Muscle of leg (tissue), 11 donors: Measurements from ENCODE around the gene TRMU. TPM values are rescaled to one million over a fixed set of nuclear protein-coding genes. Genes with fewer than 3 reads are reported as not detected.
A peak's percentile ranks its signal among the peaks of the same experiment; 100 is the strongest.

ENCODE experiments used
- DNase-seq: peaks from one replicate; pipeline ENCODE4 v3.0.0; 2013
- H3K27ac ChIP-seq: one replicate; pipeline ENCODE4 v1.5.1; 2013; ENCODE audit warnings: mild to moderate bottlenecking, low read length, control low read depth
- H3K27me3 ChIP-seq: one replicate; pipeline ENCODE4 v1.6.1; 2013; ENCODE audit warnings: low read length; ENCODE audit not compliant: control insufficient read depth, insufficient read depth
- H3K36me3 ChIP-seq: one replicate; pipeline ENCODE4 v1.6.1; 2013; ENCODE audit warnings: low read length; ENCODE audit not compliant: control insufficient read depth, insufficient read depth
- H3K4me1 ChIP-seq: one replicate; pipeline ENCODE4 v1.6.1; 2013; ENCODE audit warnings: low read length; ENCODE audit not compliant: control insufficient read depth, insufficient read depth
- H3K4me3 ChIP-seq: one replicate; pipeline ENCODE4 v1.5.1; 2013; ENCODE audit warnings: low read length, control low read depth
- H3K9me3 ChIP-seq: replicated peaks from 2 replicates; pipeline ENCODE4 v1.6.1; 2013; ENCODE audit warnings: low read depth, low read length; ENCODE audit not compliant: control insufficient read depth
- WGBS: methylation state at CpG from one replicate; pipeline ENCODE4 v1.1.5; 2013; ENCODE audit warnings: missing lambda C conversion rate; ENCODE audit not compliant: insufficient coverage; 5-methylcytosine and 5-hydroxymethylcytosine counted together
- polyA plus RNA-seq, 8 donors: library from polyadenylated mRNA; unstranded; fragments of 120-200 nt; gene quantifications; one replicate each; pipeline versions ENCODE4 v1.2.1 to v1.2.3, GENCODE V29; 2013; ENCODE audit warnings: inconsistent platforms in 1 of 8, low replicate concordance in 1 of 8; ENCODE audit not compliant: insufficient read length in 8 of 8, insufficient read depth in 1 of 8
- total RNA-seq: library from RNA; stranded (reverse); fragments of 120-200 nt; gene quantifications from one replicate; pipeline ENCODE4 v1.2.4, GENCODE V29; 2013

Gene TRMU
- total and polyA plus RNA-seq, 9 donors: 28.2 to 37.7 (median 30.1) TPM

DNA sequence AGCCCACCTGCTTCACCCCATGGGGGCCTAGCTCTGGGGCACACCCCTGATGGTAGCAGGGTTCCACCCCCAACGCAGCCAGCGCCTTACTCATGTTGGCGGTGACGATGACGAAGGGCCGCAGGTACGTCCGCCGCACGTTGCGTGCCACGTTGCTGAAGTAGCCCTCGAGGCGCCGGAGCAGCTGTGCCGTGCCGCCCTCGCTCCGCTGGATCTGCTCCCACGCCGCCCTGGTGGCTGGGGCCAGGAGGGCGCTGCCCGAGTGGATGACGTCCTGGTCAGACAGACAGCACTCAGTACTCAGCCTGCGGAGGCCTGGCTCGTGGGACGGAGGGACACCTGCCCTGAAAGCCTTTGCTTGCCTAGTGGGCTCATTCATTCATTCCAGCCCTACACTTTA is 50.8 kb downstream of the TRMU start:
- DNase-seq: no peak
- 88% methylated on average over 26 of the region's 27 CpGs for WGBS
- no peaks in the 10 kb centered on the region for H3K27me3 ChIP-seq

GRCh38 chr22:46387748-46388147 is 52.2 kb downstream of the TRMU start:
- Histone ChIP-seq H3K27ac (no peak overlapping the region), H3K9me3 (no peaks in the 10 kb centered on the region), H3K4me3 (no peak overlapping the region), H3K27me3 (no peaks in the 10 kb centered on the region), H3K36me3 (no peaks in the 10 kb centered on the region), H3K4me1 (peaks cover 14% of the 10 kb centered on the region)
- WGBS: 96% methylated on average over 10 of the region's 11 CpGs
- DNase-seq: no peak

More for the DNA sequence above, 50.8 kb downstream of the TRMU start:
- Histone ChIP-seq H3K27ac (no peak overlapping the region), H3K4me3 (no peak overlapping the region), H3K4me1 (peaks cover 14% of the 10 kb centered on the region), H3K36me3 (no peaks in the 10 kb centered on the region), H3K9me3 (no peaks in the 10 kb centered on the region)

- WGBS: 92% methylated on average over 6 of the region's 10 CpGs
- DNase-seq: no peak
- H3K36me3 ChIP-seq: no peaks in the 10 kb centered on the region
- no peaks in the 10 kb centered on the region for H3K27me3 ChIP-seq
- no peaks in the 10 kb centered on the region for H3K9me3 ChIP-seq
- H3K4me1 ChIP-seq: peaks cover 14% of the 10 kb centered on the region
- no peak overlapping the region for H3K4me3 ChIP-seq
- no peak overlapping the region for H3K27ac ChIP-seq
Measured at GRCh38 chr22:46388647-46389046, 53.1 kb downstream of the TRMU start.

GRCh38 chr22:46389081-46389480 is 53.6 kb downstream of the TRMU start:
- Histone ChIP-seq H3K36me3 (no peaks in the 10 kb centered on the region), H3K4me1 (peaks cover 14% of the 10 kb centered on the region), H3K27me3 (no peaks in the 10 kb centered on the region), H3K27ac (no peak overlapping the region), H3K4me3 (no peak overlapping the region), H3K9me3 (no peaks in the 10 kb centered on the region)
- WGBS: 93% methylated on average over 27 of the region's 30 CpGs
- DNase-seq: no peak

GRCh38 chr22:46390105-46390651 is 54.7 kb downstream of the TRMU start:
- no peak overlapping the region for H3K4me3 ChIP-seq

DNA sequence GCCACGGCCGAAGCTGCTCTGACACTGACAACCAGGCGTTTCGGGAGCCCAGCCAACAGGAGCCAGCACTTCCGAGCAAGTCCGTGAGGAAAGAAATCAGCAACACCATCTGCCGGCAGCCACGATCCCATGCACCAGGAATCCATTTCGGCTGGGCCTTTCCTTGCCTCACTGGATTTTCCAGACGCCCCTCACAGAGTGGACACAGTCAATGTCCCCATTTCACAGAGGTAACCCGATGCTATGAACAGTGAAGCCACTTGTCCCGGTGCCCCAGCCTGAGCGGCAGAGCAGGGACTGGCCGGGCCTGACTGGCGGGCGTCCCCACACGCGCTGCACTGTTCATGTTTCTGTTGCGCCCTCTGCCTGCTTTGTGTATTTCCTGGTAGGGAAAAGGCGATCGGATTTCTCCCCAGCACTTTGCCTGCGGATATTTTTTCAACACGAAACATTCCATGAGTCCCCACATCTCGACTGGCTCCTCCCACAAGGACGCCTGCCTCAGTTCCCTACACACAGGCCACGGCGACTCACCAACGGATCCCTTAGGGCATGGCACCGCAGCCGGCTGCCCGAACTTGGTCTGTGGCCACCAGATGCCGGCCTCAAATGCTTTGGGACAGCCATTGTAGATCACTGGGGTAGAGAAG is 55.3 kb downstream of the TRMU start:
- peak; percentile 92 for DNase-seq
- Histone ChIP-seq H3K27ac (peak overlapping the region; percentile 39), H3K4me3 (no peak overlapping the region), H3K4me1 (peaks cover 14% of the 10 kb centered on the region), H3K9me3 (no peaks in the 10 kb centered on the region), H3K27me3 (no peaks in the 10 kb centered on the region), H3K36me3 (no peaks in the 10 kb centered on the region)
- WGBS: 35% methylated on average over 25 of the region's 32 CpGs

More at GRCh38 chr22:46390105-46390651, 54.7 kb downstream of the TRMU start:
- no peaks in the 10 kb centered on the region for H3K27me3 ChIP-seq
- H3K9me3 ChIP-seq: no peaks in the 10 kb centered on the region
- no peak for DNase-seq
- H3K4me1 ChIP-seq: peaks cover 14% of the 10 kb centered on the region
- 58% methylated on average over 10 of the region's 20 CpGs for WGBS
- no peak overlapping the region for H3K27ac ChIP-seq
- no peaks in the 10 kb centered on the region for H3K36me3 ChIP-seq

DNA sequence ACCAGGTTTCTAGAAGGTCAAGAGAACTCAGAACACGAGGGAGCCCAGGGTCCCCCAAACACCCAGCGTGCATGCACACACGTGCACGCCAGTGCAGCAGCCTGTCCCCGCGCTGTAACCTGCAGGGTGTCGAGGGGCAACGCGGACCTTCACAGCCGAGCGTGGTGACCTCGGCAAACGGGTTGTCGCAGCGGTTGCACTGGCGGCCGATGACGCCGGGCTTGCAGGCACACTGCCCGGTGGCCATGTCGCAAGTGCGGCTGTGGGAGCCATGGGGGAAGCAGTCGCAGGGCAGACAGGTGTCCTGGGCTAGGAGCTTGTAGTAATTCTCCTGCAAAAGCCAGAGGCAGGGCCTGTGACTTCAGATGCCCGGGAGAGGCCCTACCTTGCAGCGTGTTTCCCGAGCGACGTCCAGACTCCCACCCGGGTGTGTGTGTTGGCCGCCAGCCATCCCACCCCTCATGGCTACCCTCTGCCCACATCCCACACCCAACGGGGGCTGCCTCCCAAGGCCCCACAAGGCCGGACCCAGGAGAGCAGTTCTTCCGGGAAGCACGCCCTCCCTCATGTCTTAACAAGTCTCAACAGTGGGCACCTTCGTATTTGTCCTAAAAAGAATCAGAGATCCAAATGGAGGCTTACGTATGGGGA is 56.1 kb downstream of the TRMU start:
- Histone ChIP-seq H3K36me3 (no peaks in the 10 kb centered on the region), H3K4me3 (no peak overlapping the region), H3K9me3 (no peaks in the 10 kb centered on the region), H3K27me3 (no peaks in the 10 kb centered on the region), H3K4me1 (peaks cover 14% of the 10 kb centered on the region), H3K27ac (no peak overlapping the region)
- no peak for DNase-seq
- 89% methylated on average over 33 of the region's 36 CpGs for WGBS

DNA sequence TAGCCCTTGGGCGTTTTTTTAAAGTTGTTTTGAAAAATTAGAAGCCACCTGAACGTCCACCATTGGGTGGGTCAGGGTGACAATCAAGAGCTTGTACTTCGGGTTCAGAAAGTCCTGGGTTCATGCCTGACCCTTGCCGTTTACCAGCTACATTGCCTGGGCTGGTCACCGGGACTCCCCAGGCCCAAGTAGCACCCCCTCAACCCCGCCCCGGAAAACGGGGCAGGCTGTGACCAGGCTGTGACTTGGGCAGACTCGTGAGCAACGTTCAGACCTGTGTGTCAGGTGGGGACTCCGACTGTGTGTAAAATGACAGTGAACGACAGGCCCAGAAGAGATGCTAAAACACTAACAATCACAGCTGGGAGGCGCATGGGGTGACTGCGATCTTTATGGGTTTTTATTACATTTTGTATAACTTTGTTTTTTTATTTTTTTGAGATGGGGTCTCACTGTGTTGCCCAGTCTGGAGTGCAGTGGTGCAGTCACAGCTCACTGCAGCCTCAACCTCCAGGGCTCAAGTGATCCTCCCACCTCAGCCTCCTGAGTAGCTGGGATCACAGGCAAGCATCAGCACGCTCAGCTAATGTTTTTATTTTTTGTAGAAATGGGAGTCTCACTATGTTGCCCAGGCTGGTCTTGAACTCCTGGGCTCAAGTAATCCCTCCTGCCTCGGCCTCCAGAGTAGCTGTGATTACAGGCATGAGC is 56.8 kb downstream of the TRMU start:
- no peaks in the 10 kb centered on the region for H3K27me3 ChIP-seq
- H3K27ac ChIP-seq: no peak overlapping the region
- peaks cover 14% of the 10 kb centered on the region for H3K4me1 ChIP-seq
- WGBS: 90% methylated on average over 4 of the region's 16 CpGs
- H3K36me3 ChIP-seq: no peaks in the 10 kb centered on the region
- no peaks in the 10 kb centered on the region for H3K9me3 ChIP-seq
- DNase-seq: no peak
- H3K4me3 ChIP-seq: no peak overlapping the region

GRCh38 chr22:46393873-46394272 is 58.4 kb downstream of the TRMU start:
- no peak for DNase-seq
- H3K27ac ChIP-seq: no peak overlapping the region
- H3K4me3 ChIP-seq: no peak overlapping the region
- H3K36me3 ChIP-seq: no peaks in the 10 kb centered on the region
- H3K9me3 ChIP-seq: no peaks in the 10 kb centered on the region
- WGBS: 59% methylated on average over 12 of the region's 14 CpGs
- H3K27me3 ChIP-seq: no peaks in the 10 kb centered on the region
- peaks cover 14% of the 10 kb centered on the region for H3K4me1 ChIP-seq

DNA sequence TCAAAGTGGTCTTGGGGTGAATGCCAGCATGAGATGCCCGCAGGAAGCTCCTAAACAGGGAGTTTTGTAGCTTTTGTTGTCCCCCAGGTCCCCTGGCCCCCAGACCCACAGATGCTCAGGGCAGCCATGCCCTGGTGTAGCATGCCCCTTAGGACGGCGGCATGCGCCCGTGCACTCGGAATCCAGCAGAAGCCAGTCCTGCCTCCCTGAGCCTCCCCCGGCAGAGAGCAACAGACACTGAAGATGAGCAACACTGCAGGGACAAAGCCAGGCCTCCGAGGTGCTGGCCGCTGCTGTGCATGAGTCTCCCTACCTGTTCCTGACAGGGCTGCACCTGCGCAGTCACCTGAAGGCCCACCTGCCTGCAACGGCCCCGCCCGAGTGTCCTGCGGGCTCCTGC is 59.1 kb downstream of the TRMU start:
- H3K4me1 ChIP-seq: peaks cover 14% of the 10 kb centered on the region
- H3K27me3 ChIP-seq: no peaks in the 10 kb centered on the region
- H3K9me3 ChIP-seq: no peaks in the 10 kb centered on the region
- WGBS: 82% methylated on average over 9 of the region's 14 CpGs
- H3K36me3 ChIP-seq: no peaks in the 10 kb centered on the region
- no peak for DNase-seq
- no peak overlapping the region for H3K4me3 ChIP-seq
- no peak overlapping the region for H3K27ac ChIP-seq
